ENCODE data around the gene TFCP2L1. TPM values are rescaled to one million over a fixed set of nuclear protein-coding genes. Genes with fewer than 3 reads are reported as not detected.

TFCP2L1 gene
- total RNA-seq, 2 experiments from 2014 or later = 0.17 to 0.30 TPM

- H3K27me3 ChIP-seq (ENCODE audit: control insufficient read depth in 1 of 2, insufficient read depth in 2 of 2, low read length in 2 of 2) = no peaks in the 10 kb centered on the region
- ATAC-seq (ENCODE audit: poor library complexity) = no peak
- H3K9me3 ChIP-seq (ENCODE audit: control insufficient read depth in 1 of 2, insufficient read depth in 1 of 2, low read length in 2 of 2) = peaks cover 0 to 1% of the 10 kb centered on the region in 2 experiments
- ChIA-PET POLR2A (no interaction called here), CTCF (no interaction called here)
- intact Hi-C loops (cut with DNase I, micrococcal nuclease) = no loop called here
- no peaks in the 10 kb centered on the region for H3K4me1 Mint-ChIP-seq (ENCODE audit: low read depth)
- no peak overlapping the region for H3K4me3 ChIP-seq (ENCODE audit: low read length)
- no peaks in the 10 kb centered on the region for H3K9me3 Mint-ChIP-seq
- no peaks in the 10 kb centered on the region for H3K27me3 Mint-ChIP-seq
- TF ChIP-seq CTCF (IDR thresholded peaks at IDR 0.05) = no peak
- no peak overlapping the region for H3K4me3 Mint-ChIP-seq
- H3K36me3 Mint-ChIP-seq (ENCODE audit: low read depth) = no peaks in the 10 kb centered on the region
- no peak overlapping the region for H3K27ac ChIP-seq (ENCODE audit: low read depth in 1 of 2, low read length in 2 of 2)
- H3K4me1 ChIP-seq (ENCODE audit: insufficient read depth, low read length) = no peaks in the 10 kb centered on the region
- H3K27ac Mint-ChIP-seq = no peak overlapping the region
- no peaks in the 10 kb centered on the region for H3K36me3 ChIP-seq (ENCODE audit: insufficient read depth, low read length)
- no peak for DNase-seq
Measured at GRCh38 chr2:121203591-121204249, 81.3 kb downstream of the TFCP2L1 start.

GRCh38 chr2:121202541-121203310 lies 82.3 kb downstream of the TFCP2L1 start:
- no peak for ATAC-seq (ENCODE audit: poor library complexity)
- Mint-ChIP-seq H3K27ac (no peak overlapping the region), H3K36me3 (ENCODE audit: low read depth) (no peaks in the 10 kb centered on the region), H3K4me3 (no peak overlapping the region), H3K9me3 (no peaks in the 10 kb centered on the region), H3K4me1 (ENCODE audit: low read depth) (no peaks in the 10 kb centered on the region), H3K27me3 (no peaks in the 10 kb centered on the region)
- DNase-seq = no peak
- intact Hi-C loops (cut with DNase I, micrococcal nuclease) = no loop called here
- ChIA-PET POLR2A (no interaction called here), CTCF (no interaction called here)
- Histone ChIP-seq H3K27ac (ENCODE audit: low read depth in 1 of 2, low read length in 2 of 2) (no peak overlapping the region), H3K27me3 (ENCODE audit: control insufficient read depth in 1 of 2, insufficient read depth in 2 of 2, low read length in 2 of 2) (no peaks in the 10 kb centered on the region), H3K4me3 (ENCODE audit: low read length) (no peak overlapping the region), H3K4me1 (ENCODE audit: insufficient read depth, low read length) (no peaks in the 10 kb centered on the region), H3K9me3 (ENCODE audit: control insufficient read depth in 1 of 2, insufficient read depth in 1 of 2, low read length in 2 of 2) (no peaks in the 10 kb centered on the region), H3K36me3 (ENCODE audit: insufficient read depth, low read length) (no peaks in the 10 kb centered on the region)
- no peak for TF ChIP-seq CTCF (IDR thresholded peaks at IDR 0.05)

- Mint-ChIP-seq H3K4me3 (no peak overlapping the region), H3K4me1 (ENCODE audit: low read depth) (no peaks in the 10 kb centered on the region), H3K36me3 (ENCODE audit: low read depth) (no peaks in the 10 kb centered on the region), H3K27me3 (no peaks in the 10 kb centered on the region), H3K9me3 (no peaks in the 10 kb centered on the region), H3K27ac (no peak overlapping the region)
- Histone ChIP-seq H3K4me3 (ENCODE audit: low read length) (no peak overlapping the region), H3K9me3 (ENCODE audit: control insufficient read depth in 1 of 2, insufficient read depth in 1 of 2, low read length in 2 of 2) (no peaks in the 10 kb centered on the region), H3K27me3 (ENCODE audit: control insufficient read depth in 1 of 2, insufficient read depth in 2 of 2, low read length in 2 of 2) (no peaks in the 10 kb centered on the region), H3K27ac (ENCODE audit: low read depth in 1 of 2, low read length in 2 of 2) (no peak overlapping the region), H3K4me1 (ENCODE audit: insufficient read depth, low read length) (no peaks in the 10 kb centered on the region), H3K36me3 (ENCODE audit: insufficient read depth, low read length) (no peaks in the 10 kb centered on the region)
- no peak for TF ChIP-seq CTCF (IDR thresholded peaks at IDR 0.05)
- DNase-seq (no peak), ATAC-seq (ENCODE audit: poor library complexity) (no peak)
- CTCF ChIA-PET = no interaction called here
- intact Hi-C loops (cut with DNase I, micrococcal nuclease) = no loop called here
- POLR2A ChIA-PET = no interaction called here
Measured at GRCh38 chr2:121201796-121202195, 83.2 kb downstream of the TFCP2L1 start.
